ENCODE results near the gene PFDN5. TPM values are rescaled to one million over a fixed set of nuclear protein-coding genes. Genes with fewer than 3 reads are reported as not detected.

Gene PFDN5
- total and polyA plus RNA-seq, 9 of the 15 experiments (the other 6 are each of a cell fraction or from before 2014, with no cell fraction given) = 361 to 1,636 (median 742) TPM

GRCh38 chr12:53344824-53345485, 49.6 kb downstream of the PFDN5 start (continued):
- TF ChIP-seq REST (IDR thresholded peaks at IDR 0.05; ENCODE audit: borderline replicate concordance) = peak; percentile 86
- TF ChIP-seq REST (CRISPR knock-in tag; IDR thresholded peaks at IDR 0.05; ENCODE audit: low read depth) = no peak
- TF ChIP-seq ZNF354B (CRISPR knock-in tag; IDR thresholded peaks at IDR 0.05) = no peak
- TF ChIP-seq MYC (IDR thresholded peaks at IDR 0.05; ENCODE audit: low read depth, low read length) = peak; percentile 51
- no peak for TF ChIP-seq MYC (CRISPR knock-in tag; IDR thresholded peaks at IDR 0.05; ENCODE audit: borderline replicate concordance, low read depth)
- 0 out of 2 replicates have a peak, but pooled peaks have one; percentile 18 for TF ChIP-seq LCOR (CRISPR knock-in tag; IDR thresholded peaks at IDR 0.05)
- TF ChIP-seq MED1 (CRISPR knock-in tag; IDR thresholded peaks at IDR 0.05; ENCODE audit: borderline replicate concordance) = no peak
- 0 out of 2 replicates have a peak, but pooled peaks have one; percentile 5 for TF ChIP-seq KLF6 (CRISPR knock-in tag; IDR thresholded peaks at IDR 0.05; ENCODE audit: borderline replicate concordance)
- TF ChIP-seq RBM39 (optimal IDR thresholded peaks at IDR 0.05; ENCODE audit: low read depth, low read length) = no peak
- TF ChIP-seq NRF1 (conservative IDR thresholded peaks at IDR 0.05 in 1 of 2, IDR thresholded peaks at IDR 0.05 in 1 of 2) = 0 out of 4 replicates have a peak, but pooled peaks of 1 of the 2 experiments have one; percentile 22
- TF ChIP-seq CTCF (IDR thresholded peaks at IDR 0.05 in 2 of 3, conservative IDR thresholded peaks at IDR 0.05 in 1 of 3; ENCODE audit: insufficient read depth in 2 of 3, low read depth in 1 of 3, low read length in 3 of 3) = peak; percentile 84 to 88 (median 87)
- peak in 1 of 2 experiments; percentile 100; a peak in 2 of 4 replicates for TF ChIP-seq KDM1A (IDR thresholded peaks at IDR 0.05)
- TF ChIP-seq SP1 (CRISPR knock-in tag; IDR thresholded peaks at IDR 0.05) = peak; percentile 75
- TF ChIP-seq KHSRP (IDR thresholded peaks at IDR 0.05) = no peak
- TF ChIP-seq CC2D1A (IDR thresholded peaks at IDR 0.05) = peak; percentile 88
- no peak for TF ChIP-seq CBX8 (IDR thresholded peaks at IDR 0.05; ENCODE audit: borderline replicate concordance, extremely low read depth, low read depth, low read length, poor library complexity, severe bottlenecking)
- TF ChIP-seq STAG1 (CRISPR knock-in tag; IDR thresholded peaks at IDR 0.05; ENCODE audit: borderline replicate concordance) = peak; percentile 63; the same call in 1 of the 2 replicates

Measured in K562 (cell line).